ENCODE measurements around the gene ZNF436.

DNA sequence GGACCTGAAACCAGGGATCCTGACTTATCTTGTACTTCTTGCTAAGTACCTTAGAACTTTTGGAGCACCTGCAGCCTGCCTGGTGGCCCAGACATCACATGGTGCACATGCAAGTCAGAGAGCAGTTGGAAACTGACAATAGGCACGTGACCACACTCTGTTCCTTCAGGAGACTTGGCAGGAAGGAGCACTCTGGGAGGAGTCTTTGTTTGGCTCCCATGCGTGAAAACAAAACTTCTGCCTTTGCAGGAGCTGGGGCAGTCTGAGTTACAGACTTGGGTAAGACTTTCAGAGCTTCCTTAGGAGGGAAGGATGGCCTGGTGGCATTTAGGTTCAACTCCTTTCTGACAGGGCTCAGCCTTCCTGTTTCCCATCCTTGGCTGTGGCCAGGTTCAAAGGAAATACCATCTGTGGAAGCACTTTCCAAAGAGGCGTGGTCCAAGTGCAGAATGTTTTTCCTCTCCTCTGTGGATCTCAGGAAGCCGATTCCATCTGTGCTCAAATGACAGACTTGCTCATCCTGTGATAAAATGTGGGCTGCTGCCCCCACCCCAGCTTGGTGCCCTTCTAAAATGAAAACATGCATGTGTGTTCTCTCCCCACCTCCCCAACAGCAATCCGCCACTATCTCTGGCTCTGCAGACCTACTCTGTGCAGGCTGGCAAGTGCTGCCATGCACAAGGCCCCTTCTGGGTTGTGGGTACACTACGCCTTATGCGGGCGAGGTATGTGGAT, 14.1 kb upstream of the ZNF436 start:
- TF ChIP-seq POLR2A (IDR thresholded peaks at IDR 0.05; ENCODE audit: control extremely low read depth in 1 of 2, low read depth in 2 of 2, low read length in 2 of 2) (no peak), EZH2 (IDR thresholded peaks at IDR 0.05; ENCODE audit: low read depth, low read length, severe bottlenecking) (no peak), TAF1 (IDR thresholded peaks at IDR 0.05; ENCODE audit: low read depth, low read length) (no peak), POLR2AphosphoS5 (IDR thresholded peaks at IDR 0.05; ENCODE audit: low read depth, low read length) (no peak), CTBP2 (IDR thresholded peaks at IDR 0.05; ENCODE audit: borderline replicate concordance, insufficient read depth, insufficient read length, low read length) (no peak), KDM5A (IDR thresholded peaks at IDR 0.05; ENCODE audit: low read length) (no peak), JUN (IDR thresholded peaks at IDR 0.05; ENCODE audit: low read depth, low read length) (no peak), RAD21 (IDR thresholded peaks at IDR 0.05 in 1 of 2, conservative IDR thresholded peaks at IDR 0.05 in 1 of 2; ENCODE audit: low read depth in 2 of 2, low read length in 2 of 2) (no peak)
- TF ChIP-seq, protein P1, sequence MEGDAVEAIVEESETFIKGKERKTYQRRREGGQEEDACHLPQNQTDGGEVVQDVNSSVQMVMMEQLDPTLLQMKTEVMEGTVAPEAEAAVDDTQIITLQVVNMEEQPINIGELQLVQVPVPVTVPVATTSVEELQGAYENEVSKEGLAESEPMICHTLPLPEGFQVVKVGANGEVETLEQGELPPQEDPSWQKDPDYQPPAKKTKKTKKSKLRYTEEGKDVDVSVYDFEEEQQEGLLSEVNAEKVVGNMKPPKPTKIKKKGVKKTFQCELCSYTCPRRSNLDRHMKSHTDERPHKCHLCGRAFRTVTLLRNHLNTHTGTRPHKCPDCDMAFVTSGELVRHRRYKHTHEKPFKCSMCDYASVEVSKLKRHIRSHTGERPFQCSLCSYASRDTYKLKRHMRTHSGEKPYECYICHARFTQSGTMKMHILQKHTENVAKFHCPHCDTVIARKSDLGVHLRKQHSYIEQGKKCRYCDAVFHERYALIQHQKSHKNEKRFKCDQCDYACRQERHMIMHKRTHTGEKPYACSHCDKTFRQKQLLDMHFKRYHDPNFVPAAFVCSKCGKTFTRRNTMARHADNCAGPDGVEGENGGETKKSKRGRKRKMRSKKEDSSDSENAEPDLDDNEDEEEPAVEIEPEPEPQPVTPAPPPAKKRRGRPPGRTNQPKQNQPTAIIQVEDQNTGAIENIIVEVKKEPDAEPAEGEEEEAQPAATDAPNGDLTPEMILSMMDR (IDR thresholded peaks at IDR 0.05; ENCODE audit: control extremely low read depth in 1 of 3, insufficient read depth in 1 of 3, low read depth in 1 of 3, low read length in 3 of 3) = no peak
- TF ChIP-seq, protein P2, sequence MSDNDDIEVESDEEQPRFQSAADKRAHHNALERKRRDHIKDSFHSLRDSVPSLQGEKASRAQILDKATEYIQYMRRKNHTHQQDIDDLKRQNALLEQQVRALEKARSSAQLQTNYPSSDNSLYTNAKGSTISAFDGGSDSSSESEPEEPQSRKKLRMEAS (IDR thresholded peaks at IDR 0.05) = no peak
